HFF-Myc (cell line): ENCODE results near the gene RASSF7.

ENCODE experiments used
- DNase-seq: peaks from one replicate; pipeline ENCODE4 v3.0.0-alpha.2; 2011; ENCODE audit warnings: low read depth; ENCODE audit errors: extremely low read depth
- H3K4me3 ChIP-seq: replicated peaks from 2 replicates; pipeline ENCODE4 v1.5.1; 2011; ENCODE audit warnings: low read depth, mild to moderate bottlenecking, control low read depth, low read length
- CTCF ChIP-seq: IDR thresholded peaks from 2 replicates; pipeline ENCODE4 v1.5.1; 2012; ENCODE audit warnings: mild to moderate bottlenecking, low read depth, low read length, control low read depth; ENCODE audit errors: missing control alignments

Gene RASSF7

GRCh38 chr11:534396-535209 lies 26.2 kb upstream of the RASSF7 start:
- no peak for TF ChIP-seq CTCF
- peak overlapping the region; percentile 87 for H3K4me3 ChIP-seq
- no peak for DNase-seq

GRCh38 chr11:535210-535518 lies 25.6 kb upstream of the RASSF7 start:
- no peak for DNase-seq
- H3K4me3 ChIP-seq = peak overlapping the region; percentile 87
- no peak for TF ChIP-seq CTCF

- no peak for TF ChIP-seq CTCF
- DNase-seq = peak; percentile 65
- H3K4me3 ChIP-seq = peak within 1 kb of the TSS; percentile 87
Observed at GRCh38 chr11:535519-536454, 25.0 kb upstream of the RASSF7 start, which contains the start of gene HRAS. Gene HRAS (minus strand): TSS chr11:535576.

GRCh38 chr11:536841-537621 lies 23.7 kb upstream of the RASSF7 start, which contains the start of gene LRRC56:
Gene LRRC56 (plus strand): TSS chr11:537527. CDS start chr11:540685, 3,158 bp downstream.
- DNase-seq = peak; percentile 69
- peak within 1 kb of the TSS; percentile 43 for H3K4me3 ChIP-seq
- no peak for TF ChIP-seq CTCF

- H3K4me3 ChIP-seq = peak overlapping the region; percentile 43
- no peak for TF ChIP-seq CTCF
- no peak for DNase-seq
Observed at GRCh38 chr11:537622-538430, 22.9 kb upstream of the RASSF7 start.
